ENCODE measurements around the gene LGI2. TPM values are rescaled to one million over a fixed set of nuclear protein-coding genes. Genes with fewer than 3 reads are reported as not detected.
A peak's percentile ranks its signal among the peaks of the same experiment; 100 is the strongest.

LGI2 gene
- polyA plus RNA-seq, 1 of the 3 experiments (the other 2 are of a cell fraction) = not detected

GRCh38 chr4:24980064-24980690 is 50.6 kb downstream of the LGI2 start:
- Histone ChIP-seq H3K9me2 (no peaks in the 10 kb centered on the region), H3K27ac (ENCODE audit: low read depth in 2 of 2, low read length in 1 of 2) (no peak overlapping the region), H4K20me1 (ENCODE audit: insufficient read depth) (no peaks in the 10 kb centered on the region), H3K9me3 (no peaks in the 10 kb centered on the region), H3K27me3 (ENCODE audit: insufficient read depth) (no peaks in the 10 kb centered on the region), H2AFZ (ENCODE audit: low read depth) (peak overlapping the region; percentile 78), H3K4me2 (peak overlapping the region; percentile 21), H3K4me1 (ENCODE audit: control insufficient read depth in 1 of 2, insufficient read depth in 2 of 2, low read depth in 1 of 2, low read length in 1 of 2) (no peaks in the 10 kb centered on the region; a peak in 1 of 4 replicates), H3K9ac (no peak overlapping the region), H3K4me3 (ENCODE audit: low read depth in 2 of 2, low read length in 1 of 2) (peak overlapping the region in 1 of 2 experiments; percentile 38; a peak in 1 of 4 replicates), H3F3A (replicated peaks; ENCODE audit: insufficient read depth) (no peaks in the 10 kb centered on the region), H3K79me2 (ENCODE audit: insufficient read depth) (no peaks in the 10 kb centered on the region), H3K36me3 (replicated peaks in 1 of 2; ENCODE audit: control insufficient read depth in 1 of 2, insufficient read depth in 2 of 2, low read length in 1 of 2) (no peaks in the 10 kb centered on the region)
- DNase-seq = peak; percentile 53
- POLR2A ChIA-PET = no interaction called here
- TF ChIP-seq RAD21 (IDR thresholded peaks at IDR 0.05; ENCODE audit: low read length) (peak; percentile 68), CTCF (IDR thresholded peaks at IDR 0.05) (peak; percentile 88), IRF3 (IDR thresholded peaks at IDR 0.05; ENCODE audit: low read depth, low read length) (no peak), ELF1 (IDR thresholded peaks at IDR 0.05) (no peak), CHD2 (IDR thresholded peaks at IDR 0.05; ENCODE audit: low read length, partially characterized antibody) (no peak), USF2 (IDR thresholded peaks at IDR 0.05; ENCODE audit: borderline replicate concordance, low read depth, low read length) (no peak), SMC3 (IDR thresholded peaks at IDR 0.05; ENCODE audit: low read depth, low read length) (peak; percentile 84)
- CTCF ChIA-PET = interaction anchor here (0.6 to 4.8 kb wide), 48 partner anchors 8 to 1819 kb away, joined by 3 to 50 read pairs (median 4); no protein-coding TSS in a partner anchor
- WGBS (ENCODE audit: low lambda C conversion rate) = 4% methylated on average over 17 of the region's 17 CpGs

- H3K4me2 ChIP-seq = no peak overlapping the region
- DNase-seq = no peak
- POLR2A ChIA-PET = no interaction called here
- no peaks in the 10 kb centered on the region for H3F3A ChIP-seq (replicated peaks; ENCODE audit: insufficient read depth)
- H3K79me2 ChIP-seq (ENCODE audit: insufficient read depth) = no peaks in the 10 kb centered on the region
- H3K4me3 ChIP-seq (ENCODE audit: low read depth in 2 of 2, low read length in 1 of 2) = no peak overlapping the region
- H3K27me3 ChIP-seq (ENCODE audit: insufficient read depth) = no peaks in the 10 kb centered on the region; the same call in 1 of the 2 replicates
- WGBS (ENCODE audit: low lambda C conversion rate) = 65% methylated on average over 7 of the region's 7 CpGs
- no peaks in the 10 kb centered on the region for H3K36me3 ChIP-seq (replicated peaks in 1 of 2; ENCODE audit: control insufficient read depth in 1 of 2, insufficient read depth in 2 of 2, low read length in 1 of 2)
- H3K9me3 ChIP-seq = no peaks in the 10 kb centered on the region
- H3K9me2 ChIP-seq = no peaks in the 10 kb centered on the region
- H3K27ac ChIP-seq (ENCODE audit: low read depth in 2 of 2, low read length in 1 of 2) = no peak overlapping the region
- H3K4me1 ChIP-seq (ENCODE audit: control insufficient read depth in 1 of 2, insufficient read depth in 2 of 2, low read depth in 1 of 2, low read length in 1 of 2) = no peaks in the 10 kb centered on the region; a peak in 1 of 4 replicates
- H4K20me1 ChIP-seq (ENCODE audit: insufficient read depth) = no peaks in the 10 kb centered on the region
- CTCF ChIA-PET = interaction anchor here (0.6 to 4.8 kb wide), 39 partner anchors 8 to 1818 kb away, joined by 3 to 50 read pairs (median 4); no protein-coding TSS in a partner anchor
- no peak overlapping the region for H3K9ac ChIP-seq
- TF ChIP-seq TCF12 (IDR thresholded peaks at IDR 0.05) (no peak), TAF1 (IDR thresholded peaks at IDR 0.05; ENCODE audit: borderline replicate concordance, low read depth, low read length) (no peak), PBX3 (IDR thresholded peaks at IDR 0.05) (no peak), MAX (IDR thresholded peaks at IDR 0.05; ENCODE audit: low read depth) (no peak), FOXM1 (IDR thresholded peaks at IDR 0.05; ENCODE audit: low read depth) (no peak), POLR2AphosphoS5 (IDR thresholded peaks at IDR 0.05; ENCODE audit: low read depth, low read length) (no peak), REST (IDR thresholded peaks at IDR 0.05; ENCODE audit: low read depth, low read length) (no peak)
- H2AFZ ChIP-seq (ENCODE audit: low read depth) = peak overlapping the region; percentile 78; the same call in 1 of the 2 replicates
Observed at GRCh38 chr4:24979554-24979953, 51.2 kb downstream of the LGI2 start.

All from SK-N-SH (cell line).